IPS DF 19.7 (cell line): Measurements from ENCODE around the gene C1orf232.

ENCODE experiments used
- DNase-seq: peaks from one replicate; pipeline ENCODE4 v3.0.0-alpha.2; 2013; ENCODE audit warnings: low read depth, low spot score

Gene C1orf232

GRCh38 chr1:26156285-26157038 is 12.3 kb downstream of the C1orf232 start:
- no peak for DNase-seq

- DNase-seq: no peak
Observed at GRCh38 chr1:26155370-26156284, 13.1 kb downstream of the C1orf232 start.

GRCh38 chr1:26154750-26155149 is 14.0 kb downstream of the C1orf232 start:
- DNase-seq: no peak

- no peak for DNase-seq
Observed at GRCh38 chr1:26153966-26154532, 14.7 kb downstream of the C1orf232 start.

GRCh38 chr1:26148887-26149286 is 19.9 kb downstream of the C1orf232 start:
- no peak for DNase-seq

GRCh38 chr1:26145960-26146294 is 22.8 kb downstream of the C1orf232 start:
- DNase-seq: no peak

- DNase-seq: no peak
Observed at GRCh38 chr1:26145041-26145959, 23.5 kb downstream of the C1orf232 start.

GRCh38 chr1:26142159-26142558 is 26.6 kb downstream of the C1orf232 start:
- DNase-seq: no peak

- DNase-seq: no peak
Observed at GRCh38 chr1:26138974-26139558, 29.7 kb downstream of the C1orf232 start.

GRCh38 chr1:26134466-26134865 is 34.3 kb downstream of the C1orf232 start:
- DNase-seq: no peak

GRCh38 chr1:26132834-26133167 is 36.0 kb downstream of the C1orf232 start:
- DNase-seq: no peak

GRCh38 chr1:26132128-26132833 is 36.5 kb downstream of the C1orf232 start:
- no peak for DNase-seq

- DNase-seq: no peak
Observed at GRCh38 chr1:26130695-26131094, 38.1 kb downstream of the C1orf232 start.

- no peak for DNase-seq
Observed at GRCh38 chr1:26129778-26130177, 39.0 kb downstream of the C1orf232 start.

GRCh38 chr1:26127235-26128163 is 41.3 kb downstream of the C1orf232 start:
- no peak for DNase-seq

- no peak for DNase-seq
Observed at GRCh38 chr1:26126321-26127084, 42.3 kb downstream of the C1orf232 start.

- DNase-seq: no peak
Observed at GRCh38 chr1:26125946-26126320, 42.8 kb downstream of the C1orf232 start.

GRCh38 chr1:26125382-26125781 is 43.4 kb downstream of the C1orf232 start:
- DNase-seq: no peak
